HCT116 (cell line): Measurements from ENCODE around the gene SH2D3C. TPM values are rescaled to one million over a fixed set of nuclear protein-coding genes. Genes with fewer than 3 reads are reported as not detected.
A peak's percentile ranks its signal among the peaks of the same experiment; 100 is the strongest.

Experiments
- ATAC-seq: fragments of 200-7000 bp; cut with Tn5 transposase; 2 replicates; pipeline ENCODE4 v1.9.1; 2020; ENCODE audit warnings: mild to moderate bottlenecking, moderate library complexity
- BruUV-seq: library from RNA; stranded (reverse); fragments of 400-500 nt; replicated peaks from 2 replicates; lab custom pipeline; 2021; lab: Mats Ljungman, UMichigan
- CTCF ChIA-PET: fragments of 300-600 bp; sonication (Branson Sonifier 250); formaldehyde crosslinking; loops from one replicate; lab custom pipeline; 2021; ENCODE audit warnings: antibody characterized with exemption; lab: Charles Lee
- POLR2A ChIA-PET: fragments of 300-600, 350-600 bp; sonication (Branson Sonifier 250); formaldehyde crosslinking; loops from one replicate; lab custom pipeline; 2021; ENCODE audit warnings: antibody characterized with exemption; lab: Charles Lee
- RAD21 ChIA-PET, 2 experiments: fragments of 300-600 bp; sonication (Branson Sonifier 250); formaldehyde crosslinking; loops; one replicate each; lab custom pipeline; 2023; ENCODE audit warnings: low total read pairs in 2 of 2; ENCODE audit not compliant: uncharacterized antibody in 2 of 2, unreplicated experiment in 2 of 2, low non-redundant PET in 1 of 2; lab: Charles Lee
- DNase-seq: peaks from one replicate; pipeline ENCODE4 v3.0.0-alpha.2; 2010; ENCODE audit warnings: low read depth, low spot score
- H2AFZ ChIP-seq: fragments of 200-600 bp; shearing (Covaris generic), sonication (generic); 2 replicates; pipeline ENCODE4 v1.6.1; 2017; ENCODE audit warnings: low read depth, mixed run types, mixed read lengths, antibody characterized with exemption, low read length; ENCODE audit not compliant: poor library complexity, severe bottlenecking
- H3K27ac ChIP-seq: 2 replicates; pipeline ENCODE4 v1.5.1; 2012; ENCODE audit warnings: low read depth, low read length
- H3K27me3 ChIP-seq: fragments of 200-600 bp; sonication (generic); 2 replicates; pipeline ENCODE4 v1.6.1; 2016; ENCODE audit warnings: mixed run types, low read length, mixed read lengths; ENCODE audit not compliant: insufficient read depth
- H3K36me3 ChIP-seq, 2 experiments: fragments of 200-500 bp in 1 of 2; fragments of 200-600 bp in 1 of 2; sonication (Bioruptor generic) in 1 of 2; sonication (generic) in 1 of 2; 2 replicates each; pipeline versions ENCODE4 v1.5.1 to v1.6.1; 2014 to 2016; ENCODE audit warnings: low read length in 2 of 2, inconsistent platforms in 1 of 2, mixed read lengths in 1 of 2, mixed run types in 1 of 2; ENCODE audit not compliant: insufficient read depth in 2 of 2, control insufficient read depth in 1 of 2
- H3K4me1 ChIP-seq, 2 experiments: fragments of 200-600 bp in 1 of 2; sonication (generic) in 1 of 2; 2 replicates each; pipeline versions ENCODE4 v1.5.1 to v1.6.1; 2012 to 2017; ENCODE audit warnings: low read length in 2 of 2, inconsistent platforms in 1 of 2, mild to moderate bottlenecking in 1 of 2, mixed read lengths in 1 of 2, mixed run types in 1 of 2, moderate library complexity in 1 of 2; ENCODE audit not compliant: insufficient read depth in 2 of 2, control insufficient read depth in 1 of 2
- H3K4me2 ChIP-seq: fragments of 200-600 bp; sonication (generic); 2 replicates; pipeline ENCODE4 v1.6.1; 2017; ENCODE audit warnings: mixed run types, low read length, mixed read lengths
- H3K4me3 ChIP-seq, 2 experiments: fragments of 200-600 bp in 1 of 2; sonication (generic) in 1 of 2; replicated peaks in 1 of 2; 2 replicates each; pipeline ENCODE4 v1.5.1; 2011 to 2016; ENCODE audit warnings: low read length in 2 of 2, control low read depth in 1 of 2, low read depth in 1 of 2, mild to moderate bottlenecking in 1 of 2, mixed read lengths in 1 of 2, mixed run types in 1 of 2
- H3K79me2 ChIP-seq: fragments of 200-600 bp; sonication (generic); 2 replicates; pipeline ENCODE4 v1.6.1; 2017; ENCODE audit warnings: mild to moderate bottlenecking, mixed run types, low read length, moderate library complexity, mixed read lengths; ENCODE audit not compliant: insufficient read depth
- H3K9ac ChIP-seq: fragments of 200-600 bp; sonication (generic); 2 replicates; pipeline ENCODE4 v1.6.1; 2016; ENCODE audit warnings: low read length, mixed read lengths
- H3K9me2 ChIP-seq: fragments of 200-600 bp; sonication (generic), shearing (Covaris generic); 2 replicates; pipeline ENCODE4 v1.6.1; 2017; ENCODE audit warnings: mixed run types, mild to moderate bottlenecking, moderate library complexity; ENCODE audit not compliant: insufficient read depth
- H3K9me3 ChIP-seq, 2 experiments: fragments of 200-500 bp in 1 of 2; fragments of 200-600 bp in 1 of 2; sonication (Bioruptor generic) in 1 of 2; sonication (generic) in 1 of 2; 2 replicates each; pipeline ENCODE4 v1.6.1; 2014 to 2017; ENCODE audit warnings: low read length in 2 of 2, mixed read lengths in 2 of 2, inconsistent platforms in 1 of 2, low read depth in 1 of 2, mild to moderate bottlenecking in 1 of 2, mixed run types in 1 of 2, moderate library complexity in 1 of 2; ENCODE audit not compliant: control insufficient read depth in 1 of 2, insufficient read depth in 1 of 2
- H4K20me1 ChIP-seq: fragments of 200-600 bp; sonication (generic), shearing (Covaris generic); 2 replicates; pipeline ENCODE4 v1.6.1; 2017; ENCODE audit warnings: mixed run types, mild to moderate bottlenecking, moderate library complexity; ENCODE audit not compliant: insufficient read depth
- CEBPB ChIP-seq: IDR thresholded peaks from 2 replicates; pipeline ENCODE4 v1.6.1; 2012; ENCODE audit warnings: low read depth
- CTCF ChIP-seq, 3 experiments: fragments of 200-600 bp in 1 of 3; sonication (generic) in 1 of 3; IDR thresholded peaks in 2 of 3; conservative IDR thresholded peaks in 1 of 3; 2 replicates each; pipeline ENCODE4 v1.5.1; 2012 to 2017; ENCODE audit warnings: low read depth in 2 of 3, low read length in 2 of 3, antibody characterized with exemption in 1 of 3, borderline replicate concordance in 1 of 3, control low read depth in 1 of 3, mild to moderate bottlenecking in 1 of 3, mixed read lengths in 1 of 3, mixed run types in 1 of 3, moderate library complexity in 1 of 3; ENCODE audit not compliant: insufficient read depth in 1 of 3
- FOSL1 ChIP-seq: IDR thresholded peaks from 2 replicates; pipeline ENCODE4 v1.6.1; 2012; ENCODE audit warnings: low read depth
- JUND ChIP-seq: IDR thresholded peaks from 2 replicates; pipeline ENCODE4 v1.6.1; 2012
- YY1 ChIP-seq: IDR thresholded peaks from 2 replicates; pipeline ENCODE4 v1.6.1; 2011; ENCODE audit warnings: low read length, low read depth, moderate library complexity, mild to moderate bottlenecking; ENCODE audit not compliant: insufficient replicate concordance; ENCODE audit errors: extremely low read depth
- intact Hi-C: fragments of 100-400 bp; cut with micrococcal nuclease; formaldehyde crosslinking; loops from 2 replicates; pipeline ENCODE4 v1.10.0; 2022
- total RNA-seq: library from RNA; stranded (reverse); gene quantifications from one replicate; pipeline ENCODE4 v1.2.1, GENCODE V29; 2021; ENCODE audit not compliant: unreplicated experiment

SH2D3C gene
- total RNA-seq, 1 experiment from 2014 or later, result 1.3 TPM

DNA sequence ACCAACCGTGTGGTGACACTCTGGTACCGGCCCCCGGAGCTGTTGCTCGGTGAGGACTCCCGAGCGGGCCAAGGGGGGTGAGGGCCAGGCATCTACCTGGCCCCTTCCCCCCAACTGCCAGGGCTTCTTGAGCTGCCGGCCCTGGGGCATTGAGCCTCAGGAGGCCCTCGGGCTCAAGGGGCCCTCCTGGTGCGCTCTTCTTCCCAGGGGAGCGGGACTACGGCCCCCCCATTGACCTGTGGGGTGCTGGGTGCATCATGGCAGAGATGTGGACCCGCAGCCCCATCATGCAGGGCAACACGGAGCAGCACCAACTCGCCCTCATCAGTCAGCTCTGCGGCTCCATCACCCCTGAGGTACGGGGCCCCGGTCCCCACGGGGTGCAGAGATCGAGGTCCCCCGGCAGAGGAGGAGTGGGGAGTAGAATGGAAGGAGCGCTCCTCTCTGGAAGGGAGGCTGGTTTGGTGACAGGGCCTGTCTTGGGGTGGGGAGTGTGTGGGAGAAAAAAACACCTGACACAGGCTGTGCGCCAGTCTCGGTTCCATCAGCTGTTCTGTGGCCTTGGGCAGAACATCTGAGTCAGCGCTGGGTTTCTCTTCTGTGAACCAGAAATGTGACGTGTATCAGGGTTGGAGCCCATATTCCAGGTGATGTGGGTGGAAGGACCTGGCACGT is 10.0 kb upstream of the SH2D3C start (continued):
- TF ChIP-seq CTCF (IDR thresholded peaks at IDR 0.05 in 2 of 3, conservative IDR thresholded peaks at IDR 0.05 in 1 of 3; ENCODE audit: borderline replicate concordance in 1 of 3, insufficient read depth in 1 of 3, low read depth in 2 of 3, low read length in 2 of 3), result no peak
- TF ChIP-seq JUND, result no peak
- TF ChIP-seq CEBPB, result no peak
- no peak for TF ChIP-seq FOSL1

- H3K27me3 ChIP-seq, result no peaks in the 10 kb centered on the region
- RAD21 ChIA-PET, result no interaction called here
- H2AFZ ChIP-seq, result no peak overlapping the region
- peak overlapping the region; percentile 87 for H3K4me2 ChIP-seq
- TF ChIP-seq CTCF (IDR thresholded peaks at IDR 0.05 in 2 of 3, conservative IDR thresholded peaks at IDR 0.05 in 1 of 3; ENCODE audit: borderline replicate concordance in 1 of 3, insufficient read depth in 1 of 3, low read depth in 2 of 3, low read length in 2 of 3), result peak in 2 of 3 experiments; percentile 41 to 57; a peak in 3 of 6 replicates
- TF ChIP-seq YY1, result no peak
- TF ChIP-seq, all 23 proteins: peak for 1
- POLR2A ChIA-PET, result no interaction called here
- peaks cover 31% of the 10 kb centered on the region; the same call in 1 of the 2 replicates for H4K20me1 ChIP-seq
- no peaks in the 10 kb centered on the region for H3K9me2 ChIP-seq
- peaks cover 11 to 14% of the 10 kb centered on the region in 2 experiments; a peak in 3 of 4 replicates for H3K4me1 ChIP-seq
- H3K36me3 ChIP-seq, result peaks cover 35 to 47% of the 10 kb centered on the region in 2 experiments
- CTCF ChIA-PET, result no interaction called here
- peak overlapping the region; percentile 89 for H3K9ac ChIP-seq
- peak overlapping the region; percentile 76 to 90 for H3K4me3 ChIP-seq
- DNase-seq, result no peak
- no peaks in the 10 kb centered on the region for H3K9me3 ChIP-seq
- no TSS peak for BruUV-seq
- peaks cover 50% of the 10 kb centered on the region for H3K79me2 ChIP-seq
- intact Hi-C loops, result loop anchor here (5.0 kb wide), 1 partner anchor 131 kb away; the partner anchor contains the start of gene ST6GALNAC4
- peak overlapping the region; percentile 98 for H3K27ac ChIP-seq
- ATAC-seq, result no peak
These were observed 8.3 kb upstream of the SH2D3C start for GRCh38 chr9:127786773-127787104.
